Measurements from ENCODE around the gene BRIP1.

GRCh38 chr17:61713035-61713434 lies 150.3 kb downstream of the BRIP1 start:
- TF ChIP-seq ZFP3 (tag by site-specific recombination; IDR thresholded peaks at IDR 0.05; ENCODE audit: low read depth) (no peak), CTCF (tag by site-specific recombination; IDR thresholded peaks at IDR 0.05) (no peak), ZBTB26 (tag by site-specific recombination; optimal IDR thresholded peaks at IDR 0.05) (no peak), PRDM4 (tag by site-specific recombination; IDR thresholded peaks at IDR 0.05) (no peak), ZNF639 (tag by site-specific recombination; IDR thresholded peaks at IDR 0.05) (no peak), ZBTB10 (tag by site-specific recombination; IDR thresholded peaks at IDR 0.05) (no peak), YY1 (tag by site-specific recombination; IDR thresholded peaks at IDR 0.05) (no peak), GLI4 (tag by site-specific recombination; IDR thresholded peaks at IDR 0.05) (no peak), SP2 (tag by site-specific recombination; IDR thresholded peaks at IDR 0.05) (no peak), ZNF335 (tag by site-specific recombination; conservative IDR thresholded peaks at IDR 0.05) (no peak), ZNF2 (tag by site-specific recombination; IDR thresholded peaks at IDR 0.05) (no peak), WT1 (tag by site-specific recombination; IDR thresholded peaks at IDR 0.05) (no peak)
